Endothelial cell (in vitro differentiated cells): ENCODE data around the gene GPAM. TPM values are rescaled to one million over a fixed set of nuclear protein-coding genes. Genes with fewer than 3 reads are reported as not detected.
A peak's percentile ranks its signal among the peaks of the same experiment; 100 is the strongest.

Experiments
- DNase-seq: peaks from one replicate; pipeline ENCODE4 v3.0.0; 2021; ENCODE audit warnings: low spot score
- H3K27ac Mint-ChIP-seq: one replicate; pipeline ENCODE4 v1.8.0; 2021; ENCODE audit warnings: mixed read lengths, inconsistent platforms; ENCODE audit not compliant: unreplicated experiment
- H3K27me3 Mint-ChIP-seq: one replicate; pipeline ENCODE4 v1.8.0; 2021; ENCODE audit warnings: mild to moderate bottlenecking, moderate library complexity, mixed read lengths, inconsistent platforms; ENCODE audit not compliant: unreplicated experiment
- H3K36me3 Mint-ChIP-seq: one replicate; pipeline ENCODE4 v1.8.0; 2021; ENCODE audit warnings: mild to moderate bottlenecking, low read depth, mixed read lengths, inconsistent platforms; ENCODE audit not compliant: unreplicated experiment
- H3K4me1 Mint-ChIP-seq: one replicate; pipeline ENCODE4 v1.8.0; 2021; ENCODE audit warnings: mild to moderate bottlenecking, mixed read lengths, inconsistent platforms; ENCODE audit not compliant: unreplicated experiment
- H3K4me3 Mint-ChIP-seq: one replicate; pipeline ENCODE4 v1.8.0; 2021; ENCODE audit warnings: mild to moderate bottlenecking, mixed read lengths, inconsistent platforms; ENCODE audit not compliant: unreplicated experiment
- H3K9me3 Mint-ChIP-seq: one replicate; pipeline ENCODE4 v1.8.0; 2021; ENCODE audit warnings: mixed read lengths, inconsistent platforms; ENCODE audit not compliant: unreplicated experiment
- total RNA-seq: library from RNA; stranded (reverse); fragmentation: NEBNext Ultra II Directional; extraction: Animal tissue kit (Norgen Biotek cat#: 25700); gene quantifications from one replicate; pipeline ENCODE4 v1.2.1, GENCODE V29; 2021; ENCODE audit not compliant: unreplicated experiment
- TF ChIP-seq, protein P1 (sequence below): fragments of 200-600 bp; sonication (generic); IDR thresholded peaks from one replicate; pipeline ENCODE4 v1.5.0; 2021; ENCODE audit warnings: antibody characterized with exemption; ENCODE audit not compliant: unreplicated experiment

GPAM gene
- total RNA-seq, 1 donor from 2014 or later: 11.5 TPM

DNA sequence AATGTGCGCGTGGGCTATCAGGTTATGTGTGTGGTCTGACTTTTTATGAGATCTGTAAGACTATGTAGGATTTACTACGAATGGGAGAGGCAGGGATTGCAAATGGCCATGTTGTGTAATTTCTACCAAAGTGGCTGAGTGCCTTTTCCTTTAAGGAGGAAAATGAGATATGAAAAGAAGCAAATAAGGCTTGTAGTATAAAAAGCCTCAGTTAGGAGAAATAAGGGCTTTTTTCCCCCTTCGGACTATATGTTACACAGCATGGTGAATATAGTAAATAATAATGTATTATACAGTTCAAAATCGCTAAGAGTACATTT is 447 bp upstream of the GPAM start:
- peaks cover 5% of the 10 kb centered on the region for H3K27me3 Mint-ChIP-seq
- H3K4me1 Mint-ChIP-seq: peaks cover 7% of the 10 kb centered on the region
- TF ChIP-seq, protein P1, sequence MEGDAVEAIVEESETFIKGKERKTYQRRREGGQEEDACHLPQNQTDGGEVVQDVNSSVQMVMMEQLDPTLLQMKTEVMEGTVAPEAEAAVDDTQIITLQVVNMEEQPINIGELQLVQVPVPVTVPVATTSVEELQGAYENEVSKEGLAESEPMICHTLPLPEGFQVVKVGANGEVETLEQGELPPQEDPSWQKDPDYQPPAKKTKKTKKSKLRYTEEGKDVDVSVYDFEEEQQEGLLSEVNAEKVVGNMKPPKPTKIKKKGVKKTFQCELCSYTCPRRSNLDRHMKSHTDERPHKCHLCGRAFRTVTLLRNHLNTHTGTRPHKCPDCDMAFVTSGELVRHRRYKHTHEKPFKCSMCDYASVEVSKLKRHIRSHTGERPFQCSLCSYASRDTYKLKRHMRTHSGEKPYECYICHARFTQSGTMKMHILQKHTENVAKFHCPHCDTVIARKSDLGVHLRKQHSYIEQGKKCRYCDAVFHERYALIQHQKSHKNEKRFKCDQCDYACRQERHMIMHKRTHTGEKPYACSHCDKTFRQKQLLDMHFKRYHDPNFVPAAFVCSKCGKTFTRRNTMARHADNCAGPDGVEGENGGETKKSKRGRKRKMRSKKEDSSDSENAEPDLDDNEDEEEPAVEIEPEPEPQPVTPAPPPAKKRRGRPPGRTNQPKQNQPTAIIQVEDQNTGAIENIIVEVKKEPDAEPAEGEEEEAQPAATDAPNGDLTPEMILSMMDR: no peak

DNA sequence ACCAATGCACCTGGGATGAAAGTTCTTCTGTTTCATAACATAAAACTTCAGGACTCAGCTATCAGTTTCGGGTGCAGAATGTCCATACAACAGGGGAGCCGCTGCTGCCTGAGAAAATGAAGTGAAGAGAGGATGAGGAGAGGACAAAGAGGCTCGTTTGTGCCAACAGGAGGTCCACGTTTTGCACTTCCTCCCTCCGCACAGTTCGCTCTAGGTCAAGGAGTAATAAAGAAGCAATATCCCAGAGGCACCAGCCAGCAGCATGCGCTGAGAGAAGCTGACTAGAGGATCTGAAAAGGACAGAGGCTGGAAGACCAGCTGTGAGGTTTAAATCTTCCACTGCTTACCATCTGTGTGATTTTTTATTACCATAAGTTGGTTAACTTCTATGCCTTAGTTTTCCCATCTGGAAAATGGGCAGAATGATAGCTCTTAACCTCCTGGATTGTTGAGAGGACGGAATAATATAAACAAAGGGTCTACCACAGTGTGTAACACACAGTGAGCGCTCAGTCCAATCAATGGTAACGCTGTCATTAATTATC is 709 bp downstream of the GPAM start:
- no peaks in the 10 kb centered on the region for H3K9me3 Mint-ChIP-seq
- H3K4me1 Mint-ChIP-seq: peaks cover 7% of the 10 kb centered on the region
- TF ChIP-seq, protein P1: no peak
- H3K4me3 Mint-ChIP-seq: peak overlapping the region; percentile 98
- peaks cover 5% of the 10 kb centered on the region for H3K27me3 Mint-ChIP-seq
- H3K36me3 Mint-ChIP-seq: peaks cover 6% of the 10 kb centered on the region
- H3K27ac Mint-ChIP-seq: peak overlapping the region; percentile 28
- no peak for DNase-seq

More for the DNA sequence above, 447 bp upstream of the GPAM start:
- Mint-ChIP-seq H3K36me3 (peaks cover 6% of the 10 kb centered on the region), H3K9me3 (no peaks in the 10 kb centered on the region), H3K4me3 (peak overlapping the region; percentile 98), H3K27ac (peak overlapping the region; percentile 97)
- no peak for DNase-seq

DNA sequence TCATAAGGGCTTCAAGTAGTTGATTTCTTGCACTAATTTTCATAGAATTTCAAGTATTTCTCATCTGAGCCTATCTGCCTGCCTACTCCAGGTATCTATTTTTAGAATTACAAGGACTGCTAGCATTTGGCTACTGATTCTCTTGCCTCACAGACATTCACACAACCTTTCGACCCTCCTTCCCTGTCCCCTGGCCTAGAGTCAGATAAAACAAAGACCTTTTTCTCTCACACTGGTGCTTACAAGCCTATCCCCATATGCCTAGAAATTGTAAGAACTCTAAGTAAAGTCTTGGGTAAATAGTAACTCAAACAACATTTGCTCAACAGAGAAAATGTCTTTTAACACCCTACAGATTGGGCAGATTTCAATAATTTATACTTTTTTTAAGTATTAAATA is 6.3 kb downstream of the GPAM start:
- H3K36me3 Mint-ChIP-seq: peaks cover 6% of the 10 kb centered on the region

DNA sequence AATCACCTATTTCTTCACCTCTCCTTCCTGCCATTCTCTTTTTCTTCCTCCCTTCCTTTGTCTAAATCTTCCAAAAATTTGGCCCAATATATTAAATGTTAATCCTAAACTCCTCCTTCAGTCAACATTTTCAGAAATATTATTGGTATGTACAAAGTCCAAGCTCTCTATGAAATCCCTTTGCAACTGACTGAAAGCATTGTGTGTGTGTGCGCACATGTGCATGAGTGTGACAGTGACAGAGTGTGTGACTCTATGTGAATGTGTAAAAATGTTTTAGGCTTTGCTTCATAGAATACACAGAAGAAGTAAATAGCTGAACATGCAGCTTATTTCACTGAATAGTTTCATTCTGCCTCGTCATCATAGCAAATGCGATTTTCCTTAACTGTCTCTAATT is 7.0 kb downstream of the GPAM start:
- Mint-ChIP-seq H3K4me1 (no peaks in the 10 kb centered on the region), H3K4me3 (no peak overlapping the region), H3K27ac (no peak overlapping the region), H3K27me3 (no peaks in the 10 kb centered on the region), H3K9me3 (no peaks in the 10 kb centered on the region), H3K36me3 (peaks cover 8% of the 10 kb centered on the region)
- TF ChIP-seq, protein P1: no peak
- DNase-seq: no peak

More for the DNA sequence above, 6.3 kb downstream of the GPAM start:
- no peak for DNase-seq
- Mint-ChIP-seq H3K4me3 (no peak overlapping the region), H3K4me1 (no peaks in the 10 kb centered on the region), H3K9me3 (no peaks in the 10 kb centered on the region), H3K27me3 (no peaks in the 10 kb centered on the region), H3K27ac (no peak overlapping the region)
- TF ChIP-seq, protein P1: no peak

DNA sequence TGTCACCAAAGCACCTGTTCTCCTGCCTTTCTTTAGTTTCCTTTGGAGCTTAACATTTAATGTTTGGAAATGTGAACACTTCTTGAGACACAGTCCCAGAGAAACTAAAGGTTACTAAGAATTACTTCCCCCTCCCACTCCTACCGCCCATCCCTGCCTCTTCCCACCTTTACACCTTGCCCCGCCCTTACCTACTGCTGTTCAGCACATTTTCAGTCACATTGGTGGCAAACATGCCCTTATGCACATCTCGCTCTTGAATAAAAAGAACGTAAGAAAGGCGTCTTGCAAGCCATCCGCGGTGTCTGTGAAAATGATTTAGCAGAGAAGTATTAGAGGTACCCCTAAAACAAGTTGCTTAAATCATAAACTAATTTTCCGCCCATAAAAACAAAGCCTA is 8.2 kb downstream of the GPAM start:
- no peaks in the 10 kb centered on the region for H3K27me3 Mint-ChIP-seq
- no peaks in the 10 kb centered on the region for H3K9me3 Mint-ChIP-seq
- TF ChIP-seq, protein P1: no peak
- DNase-seq: no peak
- no peak overlapping the region for H3K4me3 Mint-ChIP-seq
- no peak overlapping the region for H3K27ac Mint-ChIP-seq
- H3K4me1 Mint-ChIP-seq: no peaks in the 10 kb centered on the region
- H3K36me3 Mint-ChIP-seq: peaks cover 14% of the 10 kb centered on the region
